GM19395 (cell line): ENCODE data around the gene RAB25.

ENCODE experiments used
- ATAC-seq: cut with Tn5 transposase; IDR thresholded peaks from one replicate; pipeline ENCODE4 v1.9.1; 2021; ENCODE audit warnings: mild to moderate bottlenecking, moderate library complexity; ENCODE audit not compliant: unreplicated experiment

RAB25 gene

GRCh38 chr1:156078728-156079127, 17.8 kb downstream of the RAB25 start:
- no peak for ATAC-seq

- ATAC-seq: no peak
These were observed 18.8 kb downstream of the RAB25 start for GRCh38 chr1:156079762-156080161.

DNA sequence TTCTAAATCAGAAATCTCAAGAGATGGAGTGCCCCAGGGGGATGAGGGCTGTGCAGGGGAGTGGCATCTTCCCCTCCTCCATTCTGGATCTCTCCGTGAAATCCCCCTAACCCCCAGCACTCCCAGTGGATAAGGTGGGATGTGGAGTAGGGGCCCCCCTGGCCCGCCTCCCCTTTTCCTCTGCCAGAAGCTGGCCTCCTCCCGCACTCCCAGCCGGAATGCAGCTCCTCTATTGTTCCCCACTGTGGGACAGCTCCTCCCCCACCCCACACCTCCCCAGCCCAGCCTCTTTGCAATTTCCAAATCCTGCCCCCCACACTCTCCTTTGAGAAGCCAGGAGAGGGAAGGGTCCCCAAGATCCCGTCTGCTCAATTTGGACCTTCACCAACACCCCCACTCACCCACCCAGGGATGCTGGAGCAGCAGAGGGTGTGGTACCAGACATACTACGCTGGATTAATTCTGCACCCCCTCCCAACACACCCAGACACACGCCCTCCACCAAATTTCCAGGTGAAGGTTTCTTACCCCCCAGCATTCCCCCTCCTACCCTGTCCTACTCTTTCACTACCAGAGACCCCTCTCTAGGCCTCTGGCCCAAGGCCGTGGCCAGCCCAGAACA, 19.4 kb downstream of the RAB25 start:
- no peak for ATAC-seq

DNA sequence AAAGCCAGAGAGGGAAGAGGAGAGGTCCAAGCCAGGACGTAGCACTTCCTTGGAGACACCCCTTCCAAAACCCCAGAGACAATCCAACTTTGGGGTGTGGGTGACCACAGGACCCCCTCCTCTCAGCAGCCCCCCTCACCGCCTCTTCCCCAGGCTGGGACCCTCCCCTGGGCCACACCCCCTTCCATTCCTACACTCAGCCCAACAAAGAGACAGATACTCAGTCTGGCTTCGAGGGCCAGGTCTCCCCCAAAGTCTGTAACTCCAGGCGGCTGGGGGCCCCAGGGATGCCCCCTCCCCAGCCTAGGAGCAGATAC, 19.9 kb downstream of the RAB25 start:
- no peak for ATAC-seq

- ATAC-seq: no peak
These were observed 20.4 kb downstream of the RAB25 start for GRCh38 chr1:156081180-156081916.

DNA sequence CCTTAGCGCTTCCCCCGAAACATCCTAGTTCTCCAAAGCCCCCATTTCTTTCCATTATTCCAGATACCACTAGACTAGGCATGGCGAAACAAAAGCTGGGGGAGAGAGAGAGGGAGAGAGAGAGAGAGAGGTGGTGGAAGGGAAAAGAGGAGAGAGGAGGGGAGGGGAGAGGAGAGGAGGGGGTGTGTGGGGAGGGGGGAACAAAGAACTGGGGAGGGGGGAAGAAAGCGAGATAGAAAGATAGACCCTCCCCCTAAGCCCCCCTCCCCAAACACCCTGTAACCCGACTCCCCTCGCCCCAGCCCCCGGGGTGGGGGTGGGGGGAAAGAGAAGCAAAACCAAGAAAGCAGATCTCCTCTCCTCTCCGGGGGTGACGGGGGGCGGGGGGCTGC, 21.0 kb downstream of the RAB25 start:
- ATAC-seq: no peak

DNA sequence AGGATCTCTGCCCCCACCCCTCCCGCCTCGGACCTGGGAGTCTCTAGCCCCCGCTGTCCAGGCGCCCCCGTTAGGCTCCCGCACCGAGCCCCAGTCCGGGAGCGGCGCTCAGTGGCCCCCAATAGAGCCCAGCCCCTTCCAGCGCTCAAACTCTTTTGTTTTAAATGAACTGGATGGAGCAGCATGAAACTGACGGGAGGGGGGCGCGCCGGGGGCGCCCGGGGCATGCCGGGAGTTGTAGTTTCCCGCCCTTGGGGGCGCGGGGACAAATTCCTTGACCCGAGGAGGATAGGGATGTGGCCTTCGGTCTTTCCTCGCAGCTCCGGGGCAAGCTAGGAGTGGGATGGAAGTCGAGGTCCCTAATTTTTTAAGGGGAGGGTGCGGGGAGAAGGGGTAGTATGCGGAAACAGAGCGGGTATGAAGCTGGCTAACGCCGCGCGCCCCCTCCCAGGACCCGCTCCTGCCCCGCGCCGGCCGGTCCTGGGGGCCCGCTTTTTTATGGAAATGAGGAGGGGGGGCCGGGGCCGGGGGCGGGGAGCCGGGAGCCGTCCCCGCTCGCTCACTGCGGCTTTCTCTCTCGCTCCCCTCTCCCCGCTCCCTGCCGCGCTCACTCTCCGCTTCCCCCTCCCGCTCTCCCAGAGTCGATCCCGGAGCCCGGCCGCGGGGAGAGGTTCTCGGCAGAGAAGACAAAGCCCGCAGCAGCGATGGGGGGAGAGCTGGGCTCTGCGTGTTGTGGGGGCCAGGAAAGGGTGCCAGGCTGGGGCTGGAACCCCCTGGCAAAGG, 21.5 kb downstream of the RAB25 start, which contains the start of gene MEX3A:
TSS of gene MEX3A (minus strand) at position 157 of the 783 bp plus-strand sequence. CDS start 467 bp downstream, outside the sequence.
- no peak for ATAC-seq

DNA sequence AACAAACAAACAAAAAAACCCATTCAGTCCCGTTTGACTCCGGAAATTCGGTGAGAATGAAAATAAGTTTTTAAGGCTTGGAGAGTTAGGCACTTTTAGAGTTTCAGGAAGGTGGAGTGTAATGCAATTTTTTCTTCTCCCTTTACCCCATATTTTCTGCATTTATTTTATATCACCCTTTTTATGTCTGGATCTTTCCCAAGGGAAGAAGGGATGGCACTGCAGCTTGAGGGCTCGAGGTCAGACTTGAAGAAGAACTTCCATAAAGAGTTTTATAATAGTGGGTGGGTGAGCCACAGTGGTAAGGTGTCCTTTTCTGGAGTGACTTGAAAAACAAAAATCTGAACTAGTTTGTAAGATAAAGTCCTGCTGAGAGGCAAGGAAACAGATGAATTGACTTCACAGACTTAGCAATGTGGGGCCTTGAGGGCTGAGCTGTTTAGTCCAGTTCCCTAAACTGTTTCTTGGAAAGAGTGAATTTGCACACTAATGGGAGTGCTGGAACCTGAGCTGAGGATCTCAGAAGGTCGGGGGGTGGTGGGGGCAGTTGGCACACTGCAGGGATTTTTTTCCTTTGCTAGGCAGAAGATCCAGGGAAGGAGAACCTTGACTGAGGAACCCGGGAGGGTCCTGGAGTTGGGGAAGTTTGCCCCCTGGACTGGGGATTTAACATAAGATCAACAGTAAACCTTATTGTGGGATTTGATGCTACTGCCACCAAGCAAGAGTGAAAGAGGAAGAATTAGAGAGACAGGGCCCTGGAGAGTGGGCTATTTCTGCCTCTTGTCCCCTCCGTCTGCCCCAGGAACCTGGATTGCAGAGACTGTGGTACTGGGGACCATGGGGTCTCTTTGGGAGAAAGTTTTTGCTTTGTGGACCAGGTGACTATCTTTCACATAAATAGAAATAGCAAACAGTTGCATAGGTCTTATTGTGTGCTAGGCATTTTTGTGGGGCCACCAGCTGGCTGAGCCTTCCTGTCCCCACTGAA, 23.1 kb downstream of the RAB25 start:
- no peak for ATAC-seq

DNA sequence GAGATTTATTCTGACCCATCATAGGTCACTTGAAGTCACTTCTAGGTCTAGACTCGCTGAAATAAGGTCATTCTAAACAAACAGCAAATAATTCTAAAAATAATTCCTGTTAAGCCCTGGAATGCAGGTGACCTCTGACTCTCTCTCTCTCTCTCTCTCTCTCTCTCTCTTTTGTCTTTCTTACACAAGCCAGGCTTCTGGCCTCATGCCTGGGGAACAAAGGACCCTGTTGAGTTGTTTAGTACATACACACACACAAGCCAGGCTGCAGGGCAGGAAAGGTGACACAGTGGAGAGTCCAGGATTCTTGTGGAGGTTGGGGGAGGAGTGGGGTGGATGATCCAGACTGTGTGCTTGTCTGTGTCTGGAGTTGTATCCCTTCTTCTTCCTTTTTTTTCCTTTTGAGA, 25.3 kb downstream of the RAB25 start:
- ATAC-seq: no peak

DNA sequence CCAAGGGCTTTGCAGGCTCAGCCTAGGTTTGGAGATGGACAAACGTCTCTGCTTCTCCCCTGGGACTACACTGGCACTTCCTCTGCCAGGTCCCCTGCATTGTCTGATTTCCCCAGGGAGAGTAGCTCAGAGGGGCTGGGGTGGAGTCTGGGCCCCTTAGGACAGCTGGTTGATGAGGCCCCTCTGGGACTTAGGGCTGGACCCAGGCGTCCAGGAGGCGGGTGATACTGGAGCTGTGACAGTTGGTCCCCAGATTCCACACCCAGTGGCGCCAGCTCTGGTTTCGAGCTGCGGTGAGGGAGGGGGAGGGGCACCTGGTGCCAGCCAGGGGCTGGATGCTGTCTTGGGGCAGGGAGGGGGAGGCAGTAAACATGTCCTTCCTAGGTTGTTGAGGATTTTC, 28.7 kb downstream of the RAB25 start:
- no peak for ATAC-seq

GRCh38 chr1:156090138-156090839, 29.3 kb downstream of the RAB25 start:
- ATAC-seq: no peak

DNA sequence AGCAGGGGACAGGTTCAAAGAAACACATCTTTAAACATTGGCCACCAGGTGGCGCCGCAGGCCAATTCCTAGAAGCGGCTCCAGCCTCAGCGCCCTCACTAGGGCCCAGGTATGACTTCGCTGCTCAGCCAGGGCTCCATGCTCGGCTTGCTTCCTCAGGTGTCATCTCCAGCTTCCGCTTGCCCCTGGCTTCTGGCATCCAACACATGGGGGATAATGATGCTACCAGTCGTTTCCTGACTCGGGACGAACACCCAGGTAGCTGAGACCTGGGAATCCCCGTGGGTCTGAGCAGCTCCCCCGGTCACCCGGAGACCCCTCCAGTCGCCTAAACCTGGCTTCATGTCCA, 29.9 kb downstream of the RAB25 start:
- no peak for ATAC-seq

DNA sequence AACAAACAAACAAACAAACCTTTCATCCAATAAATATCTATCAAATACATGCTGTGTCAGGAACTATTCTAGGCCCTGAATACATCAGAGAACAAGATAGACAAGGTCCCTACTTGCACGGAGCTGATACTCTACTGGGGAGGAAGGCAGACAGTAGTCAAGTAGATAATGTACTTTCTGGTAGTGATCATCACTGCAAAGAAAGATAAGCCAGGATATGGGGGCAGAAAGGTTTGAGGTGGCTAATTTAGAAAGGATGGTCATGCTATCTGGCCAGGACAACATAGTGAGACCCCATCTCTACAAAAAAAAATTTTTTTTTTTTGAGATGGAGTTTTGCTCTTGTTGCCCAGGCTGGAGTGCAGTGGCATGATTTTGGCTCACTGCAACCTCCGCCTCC, 30.6 kb downstream of the RAB25 start:
- ATAC-seq: no peak

DNA sequence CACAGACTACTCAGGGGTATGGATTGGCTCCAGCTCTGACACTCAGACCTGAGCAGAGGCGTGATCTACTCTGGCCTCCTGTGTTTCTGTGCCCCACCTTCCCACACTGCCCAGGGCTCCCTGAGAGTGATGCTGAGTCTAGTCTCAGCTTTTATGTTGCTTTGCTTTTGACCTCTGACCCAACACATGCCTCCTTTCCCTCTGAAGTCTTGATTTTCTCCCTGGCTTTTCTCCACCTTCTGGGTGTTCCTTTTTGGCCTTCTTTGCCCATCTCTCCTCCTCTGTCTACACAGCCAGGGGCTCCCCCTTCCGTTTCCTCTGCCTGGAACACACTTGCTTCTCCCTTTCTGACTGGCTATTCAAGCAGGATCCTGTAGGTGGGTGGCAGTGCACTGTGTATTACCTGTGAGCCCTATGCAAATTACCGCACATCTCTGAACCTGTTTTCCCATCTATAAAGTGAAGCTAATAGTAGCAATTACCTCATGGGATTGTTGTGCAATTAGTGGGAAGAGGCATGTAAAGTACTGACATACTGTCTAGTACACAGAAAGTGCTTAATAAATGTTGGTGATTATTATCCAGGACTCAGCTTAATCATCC, 35.0 kb downstream of the RAB25 start:
- ATAC-seq: no peak

DNA sequence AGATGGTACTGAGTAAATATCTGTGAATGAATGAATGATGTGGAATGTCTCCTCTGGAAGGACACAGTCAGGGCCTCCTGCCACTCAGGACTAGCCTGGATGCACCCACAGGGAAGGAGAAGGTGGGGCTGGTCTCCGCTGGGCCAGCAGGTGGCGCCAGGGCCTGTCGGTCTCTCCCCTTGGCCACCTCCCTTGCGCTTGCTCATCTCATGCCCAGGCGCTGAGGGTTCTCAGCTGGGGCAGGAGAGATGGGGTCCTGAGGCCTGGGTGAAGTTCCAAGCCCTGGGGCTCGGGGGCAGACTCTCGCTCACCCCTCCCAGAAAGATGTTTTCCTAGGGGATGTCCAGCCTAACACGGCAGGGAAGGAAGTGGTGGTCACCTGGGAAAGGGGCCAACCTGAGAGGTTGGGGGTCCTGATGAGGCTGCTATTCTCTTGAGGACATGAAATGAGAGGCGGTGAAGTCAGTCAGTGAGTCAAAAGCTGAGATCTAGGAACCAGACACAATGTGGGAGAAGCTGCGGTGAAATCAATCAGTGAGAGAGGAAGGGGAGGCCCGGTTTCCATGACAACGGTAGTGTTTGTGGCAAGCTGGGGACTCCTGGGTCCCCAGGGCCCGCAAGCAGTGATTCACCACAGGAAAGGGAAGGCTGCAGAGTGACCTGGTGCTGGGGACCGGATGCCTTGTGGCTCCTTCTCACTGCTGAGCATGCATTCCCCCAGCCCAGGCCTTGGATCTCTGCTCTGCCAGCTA, 35.9 kb downstream of the RAB25 start:
- ATAC-seq: peak; percentile 62

- ATAC-seq: no peak
These were observed 36.7 kb downstream of the RAB25 start for GRCh38 chr1:156097499-156098178.

- ATAC-seq: no peak
These were observed 37.8 kb downstream of the RAB25 start for GRCh38 chr1:156098784-156099183.

- ATAC-seq: no peak
These were observed 38.3 kb downstream of the RAB25 start for GRCh38 chr1:156099282-156099681.
